Measurements from ENCODE around the gene GALNTL6.
"Not testable (repeated sequence)": the region's sequence is repeated elsewhere in the genome, so short reads cannot be mapped to it uniquely, and the experiment has no call there.

Gene GALNTL6

GRCh38 chr4:172996571-172997216, 1183.5 kb downstream of the GALNTL6 start:
- DNase-seq (ENCODE audit: insufficient read length, low spot score) (no peak), FAIRE-seq (no peak)

- no peak for FAIRE-seq
- DNase-seq (ENCODE audit: insufficient read length, low spot score), result no peak
These were observed 1184.0 kb downstream of the GALNTL6 start for GRCh38 chr4:172997217-172997609.

GRCh38 chr4:172997856-172998255, 1184.7 kb downstream of the GALNTL6 start:
- FAIRE-seq (no peak), DNase-seq (ENCODE audit: insufficient read length, low spot score) (no peak)

- FAIRE-seq (no peak), DNase-seq (ENCODE audit: insufficient read length, low spot score) (no peak)
These were observed 1185.6 kb downstream of the GALNTL6 start for GRCh38 chr4:172998527-172999469.

DNA sequence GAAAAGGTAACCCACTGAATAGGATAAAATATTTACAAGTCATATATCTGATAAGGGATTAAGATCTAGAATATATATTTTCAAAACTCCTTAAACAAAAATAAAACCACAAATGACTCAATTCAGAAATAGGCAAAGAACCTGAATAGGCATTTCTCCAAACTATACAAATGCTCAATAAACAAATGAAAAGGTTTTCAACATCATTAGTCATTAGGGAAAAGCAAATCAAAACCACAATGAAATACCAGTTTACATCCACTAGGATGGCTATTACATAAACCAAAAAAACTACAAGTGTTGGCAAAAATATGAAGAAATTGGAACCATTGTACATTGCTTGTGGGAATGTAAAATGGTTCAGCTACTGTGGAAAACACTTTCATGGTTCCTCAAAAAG, 1188.4 kb downstream of the GALNTL6 start:
- FAIRE-seq, result no peak
- DNase-seq (ENCODE audit: insufficient read length, low spot score), result no peak

- no peak for FAIRE-seq
- no peak for DNase-seq (ENCODE audit: insufficient read length, low spot score)
These were observed 1189.8 kb downstream of the GALNTL6 start for GRCh38 chr4:173002830-173003561.

DNA sequence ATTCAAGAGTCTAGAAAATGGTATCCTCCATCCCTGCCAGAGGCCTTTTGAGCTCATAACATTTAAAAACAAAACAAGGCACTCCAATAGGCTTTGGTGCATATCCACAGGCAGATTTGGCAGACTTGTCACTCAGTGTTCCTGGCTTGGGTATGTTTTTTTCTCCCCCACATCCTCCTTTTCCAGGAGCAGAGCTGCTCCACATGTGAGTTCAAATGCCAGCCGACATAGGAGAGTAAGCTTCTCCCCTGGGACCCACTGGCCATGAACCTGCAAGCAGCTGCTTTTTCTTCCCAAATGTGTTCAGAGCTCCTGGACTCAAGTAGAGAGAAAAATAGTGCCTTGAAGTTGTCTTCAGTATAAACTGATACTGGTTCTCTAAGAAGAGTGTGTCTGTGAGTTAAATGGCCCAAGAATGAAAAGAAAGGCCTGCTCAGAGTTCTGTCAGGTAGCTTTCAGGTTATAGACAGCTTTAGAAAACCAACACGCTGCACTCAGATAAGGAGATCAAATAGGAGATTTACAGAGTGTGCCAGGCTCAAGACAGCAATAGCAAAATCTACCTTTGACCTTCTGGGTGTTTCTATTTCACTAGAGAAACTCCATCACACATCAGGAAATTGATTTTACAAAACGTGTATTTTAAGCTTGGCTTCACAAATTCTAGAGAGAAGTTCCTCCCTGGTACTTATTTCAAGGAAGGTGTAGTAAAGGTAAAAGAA, 1192.9 kb downstream of the GALNTL6 start:
- no peak for FAIRE-seq
- DNase-seq (ENCODE audit: insufficient read length, low spot score), result no peak

GRCh38 chr4:173008436-173008835, 1195.2 kb downstream of the GALNTL6 start:
- FAIRE-seq (no peak), DNase-seq (ENCODE audit: insufficient read length, low spot score) (no peak)

GRCh38 chr4:173009129-173009823, 1196.1 kb downstream of the GALNTL6 start:
- FAIRE-seq (peak; percentile 18), DNase-seq (ENCODE audit: insufficient read length, low spot score) (no peak)

DNA sequence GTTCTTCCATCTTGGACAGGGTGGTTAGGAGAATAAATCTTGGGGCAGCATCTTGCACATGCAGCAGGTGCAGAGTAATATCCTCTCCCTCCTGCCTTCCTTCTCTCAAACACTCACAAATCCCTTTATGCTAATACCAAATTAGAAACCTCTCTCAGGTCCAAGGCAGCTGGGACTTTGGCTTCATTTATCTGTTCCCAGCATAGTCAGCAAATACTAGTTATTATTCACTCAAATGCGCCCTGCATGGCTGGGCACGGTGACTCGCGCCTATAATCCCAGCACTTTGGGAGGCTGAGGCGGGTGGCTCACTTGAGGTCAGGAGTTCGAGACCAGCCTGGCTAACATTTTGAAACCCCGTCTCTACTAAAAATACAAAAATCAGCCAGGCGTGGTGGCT, 1199.4 kb downstream of the GALNTL6 start:
- DNase-seq (ENCODE audit: insufficient read length, low spot score) (no peak), FAIRE-seq (no peak)

DNA sequence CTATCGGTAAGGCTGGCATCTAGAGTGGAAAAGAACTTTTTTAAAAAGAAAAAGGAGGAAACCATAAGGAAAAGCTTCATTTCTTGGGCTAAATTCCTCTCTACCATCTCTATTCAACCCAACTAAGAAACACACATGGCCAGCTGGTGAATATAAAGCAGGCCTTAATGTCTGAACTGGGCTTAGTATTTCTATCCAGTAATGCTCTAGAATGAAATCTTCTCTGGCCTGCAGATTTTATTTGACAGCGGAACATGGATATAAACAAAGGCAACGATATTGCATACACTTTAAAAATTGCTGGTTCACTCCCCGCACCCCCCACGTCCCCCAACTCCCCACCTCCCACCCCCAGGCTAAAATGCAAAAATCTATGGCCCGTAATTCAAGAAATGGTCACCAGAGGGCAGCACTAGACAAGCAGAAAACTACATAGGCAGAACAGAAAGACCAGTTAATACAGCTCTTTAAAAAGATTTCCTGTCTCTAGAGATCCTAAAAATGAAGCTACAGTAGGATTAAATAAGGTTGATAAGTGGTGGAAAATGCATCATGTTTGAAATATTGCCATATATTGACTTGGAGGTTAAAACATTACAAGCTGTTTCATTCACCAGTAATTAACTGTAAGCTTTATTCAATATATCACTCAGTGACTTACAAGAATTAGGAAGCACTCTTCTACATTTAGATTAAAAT, 1200.2 kb downstream of the GALNTL6 start:
- FAIRE-seq (peak; percentile 90), DNase-seq (ENCODE audit: insufficient read length, low spot score) (peak; percentile 13)

- DNase-seq (ENCODE audit: insufficient read length, low spot score), result no peak
- no peak for FAIRE-seq
These were observed 1200.9 kb downstream of the GALNTL6 start for GRCh38 chr4:173014113-173014558.

DNA sequence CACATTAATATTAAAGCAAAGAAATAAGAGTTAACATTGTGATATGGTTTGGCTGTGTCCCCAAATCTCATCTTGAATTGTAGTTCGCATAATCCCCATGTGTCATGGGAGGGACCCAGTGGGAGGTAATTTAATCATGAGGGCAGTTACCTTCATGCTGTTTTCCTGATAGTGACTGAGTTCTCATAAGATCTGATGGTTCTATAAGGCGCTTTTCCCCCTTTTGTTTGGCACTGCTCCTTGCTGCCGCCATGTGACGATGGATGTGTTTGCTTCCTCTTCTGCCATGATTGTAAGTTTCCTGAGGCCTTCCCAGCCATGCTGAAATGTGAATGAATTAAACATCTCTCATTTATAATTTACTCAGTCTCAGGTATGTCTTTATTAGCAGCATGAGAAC, 1201.6 kb downstream of the GALNTL6 start:
- DNase-seq (ENCODE audit: insufficient read length, low spot score) (no peak), FAIRE-seq (no peak)

- FAIRE-seq (no peak), DNase-seq (ENCODE audit: insufficient read length, low spot score) (no peak)
These were observed 1204.6 kb downstream of the GALNTL6 start for GRCh38 chr4:173017802-173018201.

DNA sequence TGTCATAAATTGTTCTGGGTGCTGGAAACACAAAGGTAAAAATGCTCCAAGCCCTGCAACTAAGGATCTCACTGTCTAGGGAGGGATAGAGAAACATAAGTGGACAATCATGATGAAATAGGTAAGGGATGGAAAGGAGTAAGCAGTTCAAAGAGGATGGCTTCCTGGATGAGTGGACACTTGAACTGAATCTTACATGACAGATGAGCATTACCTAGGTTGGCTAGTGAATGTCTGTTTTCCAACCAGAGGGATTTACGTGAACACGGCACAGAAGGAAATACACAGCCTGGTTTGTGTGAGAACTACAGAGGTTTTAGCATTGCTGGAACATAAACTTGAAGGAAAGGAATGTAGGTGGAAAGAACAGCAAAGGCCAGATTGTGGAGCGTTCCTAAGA, 1205.2 kb downstream of the GALNTL6 start:
- no peak for DNase-seq (ENCODE audit: insufficient read length, low spot score)
- no peak for FAIRE-seq

GRCh38 chr4:173019664-173020063, 1206.5 kb downstream of the GALNTL6 start:
- DNase-seq (ENCODE audit: insufficient read length, low spot score), result no peak
- no peak for FAIRE-seq

DNA sequence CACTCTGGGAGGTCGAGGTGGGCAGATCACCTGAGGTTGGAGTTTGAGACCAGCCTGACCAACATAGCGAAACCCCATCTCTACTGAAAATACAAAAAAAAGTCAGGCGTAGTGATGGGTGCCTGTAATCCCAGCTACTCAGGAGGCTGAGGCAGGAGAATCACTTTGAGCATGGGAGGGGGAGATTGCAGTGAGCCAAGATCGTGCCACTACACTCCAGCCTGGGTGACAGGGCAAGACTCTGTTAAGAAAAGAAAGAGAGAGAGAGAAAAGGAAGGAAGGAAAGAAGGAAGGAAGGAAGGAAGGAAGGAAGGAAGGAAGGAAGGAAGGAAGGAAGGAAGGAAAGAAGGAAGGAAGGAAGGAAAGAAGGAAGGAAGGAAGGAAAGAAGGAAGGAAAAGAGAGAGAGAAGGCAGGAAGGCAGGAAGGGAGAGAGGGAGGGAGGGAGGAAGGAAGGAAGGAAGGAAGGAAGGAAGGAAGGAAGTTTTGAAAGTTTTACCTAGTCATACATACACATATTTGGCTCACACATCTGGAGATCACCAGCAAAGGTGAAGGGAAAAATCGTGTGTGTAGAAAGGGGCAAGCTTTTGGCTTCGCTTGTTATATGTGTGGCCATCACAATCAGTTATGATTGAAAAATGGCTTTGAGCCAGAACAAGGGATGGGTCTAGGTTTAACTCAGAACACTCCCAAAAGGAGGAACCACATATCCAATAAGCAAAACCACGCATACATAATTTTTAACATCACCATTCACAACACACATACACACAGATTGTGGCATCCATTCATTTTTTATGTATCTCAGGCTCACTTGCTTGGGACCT, 1208.8 kb downstream of the GALNTL6 start:
- FAIRE-seq; DNase-seq (ENCODE audit: insufficient read length, low spot score): not testable (repeated sequence)

- DNase-seq (ENCODE audit: insufficient read length, low spot score), result no peak
- FAIRE-seq, result no peak
These were observed 1211.0 kb downstream of the GALNTL6 start for GRCh38 chr4:173024203-173024602.

All from GM19239 (cell line).